Measurements from ENCODE around the gene ABCD4.

- TF ChIP-seq, protein P1, sequence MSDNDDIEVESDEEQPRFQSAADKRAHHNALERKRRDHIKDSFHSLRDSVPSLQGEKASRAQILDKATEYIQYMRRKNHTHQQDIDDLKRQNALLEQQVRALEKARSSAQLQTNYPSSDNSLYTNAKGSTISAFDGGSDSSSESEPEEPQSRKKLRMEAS (IDR thresholded peaks at IDR 0.05), result no peak
- TF ChIP-seq ZNF274 (IDR thresholded peaks at IDR 0.05; ENCODE audit: low read depth, low read length), result no peak
- TF ChIP-seq CTCF (IDR thresholded peaks at IDR 0.05 in 2 of 3, conservative IDR thresholded peaks at IDR 0.05 in 1 of 3; ENCODE audit: borderline replicate concordance in 1 of 3, insufficient read depth in 1 of 3, low read depth in 2 of 3, low read length in 2 of 3), result no peak
- TF ChIP-seq EZH2phosphoT487 (IDR thresholded peaks at IDR 0.05; ENCODE audit: borderline replicate concordance), result no peak
- no peak for TF ChIP-seq REST (IDR thresholded peaks at IDR 0.05; ENCODE audit: low read depth)
- no peak for TF ChIP-seq POLR2A (IDR thresholded peaks at IDR 0.05; ENCODE audit: borderline replicate concordance, extremely low read depth, insufficient read depth, insufficient read length)
- TF ChIP-seq JUND (IDR thresholded peaks at IDR 0.05), result no peak
- no peak for TF ChIP-seq YY1 (IDR thresholded peaks at IDR 0.05; ENCODE audit: extremely low read depth, insufficient replicate concordance, low read depth, low read length)
- no peak for TF ChIP-seq EZH2 (IDR thresholded peaks at IDR 0.05)
- no peak for TF ChIP-seq SP1 (IDR thresholded peaks at IDR 0.05; ENCODE audit: low read depth)
Observed at GRCh38 chr14:74243051-74243450, 59.7 kb downstream of the ABCD4 start.
